Inflammatory macrophage treated with lipopolysaccharide for 1 hour (primary cell): Measurements from ENCODE around the gene POU3F1.

Experiments used
- DNase-seq, 2 donors: peaks; one replicate each; pipeline ENCODE4 v3.0.0-alpha.2; 2020 to 2022

The POU3F1 gene

DNA sequence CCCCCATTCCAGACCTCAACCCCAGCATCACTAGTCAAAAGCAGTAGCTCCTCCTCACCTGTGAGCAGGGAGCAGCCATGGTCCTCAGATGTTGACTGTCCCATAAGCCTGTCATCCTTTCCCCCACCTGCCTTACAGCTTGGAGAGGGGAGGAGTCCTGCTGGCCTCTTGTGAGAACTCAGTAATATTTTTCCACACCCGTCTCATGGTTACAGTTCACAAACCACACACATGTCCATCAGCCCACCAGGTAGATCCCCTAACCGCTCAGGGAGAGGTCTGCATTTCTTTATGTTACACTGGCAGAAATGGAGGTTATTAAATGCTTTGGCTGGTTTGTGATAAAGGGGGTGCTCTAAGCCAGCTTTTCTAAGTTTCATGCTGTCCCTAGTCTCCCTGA lies 26.3 kb upstream of the POU3F1 start:
- DNase-seq: no peak

DNA sequence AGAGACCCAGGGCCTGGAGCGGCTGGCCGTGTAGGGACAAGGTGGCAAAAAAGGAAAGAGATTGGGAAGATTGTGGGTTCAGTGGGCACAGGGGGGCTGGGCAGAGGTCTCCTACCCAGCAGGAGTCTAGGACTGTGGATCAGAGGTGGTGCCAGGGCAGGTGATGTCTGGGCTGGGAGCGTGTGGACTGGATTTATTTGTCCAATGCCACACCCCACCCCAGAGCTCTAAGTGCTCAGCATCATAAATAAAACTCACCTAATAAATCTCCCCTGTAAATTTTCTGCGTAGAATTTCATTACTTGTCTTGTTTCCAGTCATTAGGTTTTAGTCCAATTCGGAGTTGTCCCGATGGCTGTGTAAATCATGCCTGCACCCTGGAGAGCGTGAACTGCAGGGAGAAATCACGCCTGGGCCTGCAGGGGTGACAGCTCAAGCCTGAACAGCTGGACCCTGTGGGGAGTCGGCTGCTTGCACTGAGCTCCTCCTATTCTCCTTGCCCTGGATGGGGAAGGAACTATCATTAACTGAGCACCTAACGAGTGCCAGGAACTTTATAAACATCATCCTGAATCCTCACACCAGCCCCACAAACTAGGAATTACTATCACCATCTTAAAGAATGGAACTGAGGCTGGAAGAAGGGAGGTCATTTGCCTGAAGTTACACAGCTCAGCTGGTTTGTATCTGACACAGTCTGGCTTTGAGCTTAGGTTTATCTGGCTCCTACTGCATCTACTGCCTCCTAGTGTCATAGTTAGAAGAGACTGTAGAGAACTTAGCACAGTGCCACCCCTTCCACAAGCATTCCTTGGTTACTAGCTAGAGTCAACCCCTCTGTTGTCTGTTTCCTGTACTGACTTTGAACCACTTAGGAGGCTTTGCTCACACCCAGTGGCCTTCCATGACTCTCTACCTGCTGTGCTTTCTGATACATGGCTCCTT lies 25.0 kb upstream of the POU3F1 start:
- peak in 1 of 2 donors; percentile 18 for DNase-seq

DNA sequence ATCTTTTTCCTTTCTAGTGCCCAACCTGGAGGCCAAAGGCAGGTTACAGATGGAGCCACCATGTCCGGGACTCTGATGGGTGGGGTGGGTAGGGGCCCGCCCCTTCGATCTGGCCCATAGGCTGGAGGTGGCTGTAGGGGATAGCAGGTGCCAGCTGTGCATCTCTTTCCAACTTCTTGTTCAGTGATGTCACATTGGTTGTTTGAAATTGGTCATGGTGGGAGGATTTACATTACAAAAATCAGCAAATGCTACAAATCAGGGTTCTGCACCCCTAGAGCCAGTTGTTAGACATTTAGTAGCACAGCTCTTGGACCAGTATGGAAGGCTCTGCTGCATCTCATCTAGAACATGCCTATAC lies 22.4 kb upstream of the POU3F1 start:
- no peak for DNase-seq

DNA sequence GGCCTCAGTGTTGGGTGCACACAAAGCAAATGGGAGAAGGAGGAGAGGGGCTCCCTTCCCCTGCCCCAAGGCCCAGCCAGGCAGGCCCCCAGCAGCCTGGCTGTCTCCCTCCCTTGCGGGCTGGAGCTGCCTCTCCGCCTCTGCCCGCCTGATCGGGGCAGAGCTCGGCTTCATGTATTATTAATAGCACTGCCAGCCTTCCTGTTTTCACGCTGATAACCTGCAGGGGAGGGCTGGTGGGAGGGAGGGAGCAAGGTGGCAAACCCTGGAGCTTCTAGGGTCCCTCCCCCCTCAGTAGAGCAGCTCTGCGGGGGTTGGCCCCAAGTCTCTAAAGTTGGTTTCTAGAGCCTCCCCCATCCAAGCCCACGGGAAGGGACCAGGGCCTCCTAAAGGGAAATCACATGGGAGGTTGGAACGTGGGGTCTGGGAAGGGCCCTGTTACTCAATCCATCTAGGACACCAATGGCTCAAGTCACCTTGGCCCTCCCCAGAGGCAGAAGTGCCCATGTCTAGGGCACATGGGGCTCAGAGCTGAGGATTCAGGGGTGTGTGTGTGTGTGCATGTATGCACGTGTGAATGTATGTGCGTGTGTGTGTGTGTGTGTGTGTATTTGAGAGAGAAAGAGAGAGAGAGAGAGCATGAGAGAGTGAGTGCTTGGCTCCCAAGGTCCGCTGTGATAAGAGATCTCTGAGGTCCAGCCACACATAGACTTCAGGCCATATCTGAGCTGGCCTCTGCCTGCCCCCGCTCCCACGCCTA lies 21.8 kb upstream of the POU3F1 start:
- DNase-seq: no peak

DNA sequence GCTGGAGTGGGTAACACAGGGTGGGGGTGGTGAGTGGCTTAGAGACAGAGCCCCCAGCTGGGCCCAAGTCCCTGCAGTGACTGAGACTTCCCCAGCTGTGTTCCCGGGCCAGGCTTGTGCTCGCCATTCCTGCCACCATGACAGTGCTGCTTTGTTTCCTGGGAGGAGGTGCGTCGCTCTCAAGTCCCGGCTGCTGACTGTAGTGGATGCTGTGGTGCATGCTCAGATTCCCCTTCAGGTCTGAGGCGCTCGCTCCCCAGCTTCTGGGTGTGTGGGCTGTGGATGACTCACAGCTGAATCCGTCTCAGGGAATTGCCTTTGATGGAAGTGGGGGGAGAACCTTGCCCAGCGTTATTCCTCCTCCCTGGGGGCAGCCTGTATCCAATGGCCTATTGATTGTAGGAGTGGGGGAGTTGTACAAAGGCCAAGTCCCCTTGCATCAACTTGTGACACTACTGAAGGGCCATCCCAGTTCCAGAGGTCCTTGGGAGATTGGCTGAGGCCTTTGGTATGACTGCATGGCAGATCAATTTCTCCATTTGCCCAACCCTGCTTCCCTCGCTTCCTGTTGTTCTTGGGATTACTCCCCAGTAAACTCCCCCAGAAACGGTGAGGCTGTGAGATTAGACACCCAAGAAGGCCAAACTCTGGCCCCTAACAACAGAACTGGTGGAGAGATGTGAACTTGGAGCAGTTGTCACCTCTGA lies 17.8 kb upstream of the POU3F1 start:
- DNase-seq: peak in 1 of 2 donors; percentile 33

DNA sequence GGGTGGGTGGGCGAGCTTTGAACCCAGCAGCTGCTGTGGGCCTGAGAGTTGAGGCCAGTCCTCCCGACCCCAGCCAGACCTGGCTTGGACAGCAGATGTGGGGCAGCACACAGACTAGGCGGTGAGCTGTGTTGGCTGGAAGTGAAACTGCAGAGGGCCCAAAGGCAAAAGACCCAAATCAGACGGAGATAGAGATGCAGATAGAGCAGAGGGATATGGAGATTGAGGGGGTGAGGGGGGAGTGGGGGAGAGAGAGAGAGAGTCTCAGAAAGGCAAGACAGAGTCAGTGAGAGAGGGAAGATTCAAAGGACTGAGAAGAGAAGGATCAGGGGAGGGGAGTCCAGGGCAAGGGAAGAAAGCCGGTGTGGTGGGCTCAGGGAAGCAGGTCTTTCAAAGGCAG lies 17.0 kb upstream of the POU3F1 start:
- DNase-seq: no peak

DNA sequence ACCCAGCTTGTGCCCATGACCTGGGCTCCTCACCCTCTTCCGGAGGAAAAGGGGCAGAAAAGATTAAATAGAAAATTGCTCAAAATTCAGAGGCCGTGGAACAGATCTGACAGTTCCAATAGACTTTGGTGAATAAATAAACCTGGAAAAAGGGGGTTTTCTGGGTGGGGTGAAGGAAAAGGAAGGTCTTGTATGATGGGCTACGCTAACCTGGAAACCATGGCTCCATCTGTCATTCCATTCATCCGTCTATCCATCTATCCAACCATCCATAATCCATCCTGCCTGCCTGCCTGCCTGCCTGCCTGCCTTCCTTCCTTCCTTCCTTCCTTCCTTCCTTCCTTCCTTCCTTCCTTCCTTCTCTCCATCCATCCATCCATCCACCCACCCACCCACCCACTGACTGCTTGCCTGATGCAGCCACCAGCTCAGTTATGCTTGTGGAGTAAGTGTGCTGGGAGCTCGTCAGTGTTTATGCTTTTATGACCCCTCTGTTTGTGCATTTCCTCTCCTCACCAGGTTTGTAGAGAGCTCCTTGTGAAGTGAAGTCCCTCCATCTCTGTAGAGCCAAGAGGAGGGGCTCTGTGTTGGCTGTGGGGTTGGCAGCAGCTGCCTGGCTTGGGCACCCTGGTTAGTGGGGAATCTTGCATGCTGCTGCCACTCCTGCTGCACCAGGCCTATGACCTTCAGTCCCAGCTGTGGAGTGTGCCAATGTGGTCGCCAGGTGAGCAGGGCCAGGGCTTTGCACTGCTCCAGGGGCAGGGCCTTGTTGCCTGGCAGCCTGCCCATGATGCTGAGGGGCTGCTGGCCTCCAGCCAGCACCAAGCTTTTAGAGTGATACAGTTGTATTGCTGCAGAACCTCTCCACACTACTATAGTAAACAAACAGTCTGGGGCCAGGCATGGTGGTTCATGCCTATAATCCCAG lies 16.0 kb upstream of the POU3F1 start:
- DNase-seq: no peak

DNA sequence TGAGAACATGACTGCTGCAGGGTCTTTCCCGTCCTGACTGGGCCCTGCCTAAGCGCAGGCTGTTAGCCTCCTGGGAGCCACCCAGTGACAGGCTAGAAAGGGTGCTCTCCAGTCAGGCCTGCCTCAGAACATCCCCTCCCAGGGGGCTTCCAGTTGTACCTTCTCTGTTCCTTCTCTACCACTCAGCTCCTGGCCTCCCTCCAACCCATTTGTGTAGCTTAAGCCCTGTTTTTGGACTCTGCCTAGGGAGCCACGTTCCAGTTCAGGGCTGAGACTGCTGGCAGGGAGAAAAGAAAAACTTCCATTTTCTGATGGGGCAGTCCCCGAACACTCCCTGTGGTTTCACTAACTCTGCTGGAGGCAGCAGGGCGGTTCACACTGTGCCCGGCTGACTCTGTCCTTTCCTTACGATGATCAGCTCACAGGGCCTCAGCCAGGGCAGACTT lies 15.3 kb upstream of the POU3F1 start:
- DNase-seq: no peak

DNA sequence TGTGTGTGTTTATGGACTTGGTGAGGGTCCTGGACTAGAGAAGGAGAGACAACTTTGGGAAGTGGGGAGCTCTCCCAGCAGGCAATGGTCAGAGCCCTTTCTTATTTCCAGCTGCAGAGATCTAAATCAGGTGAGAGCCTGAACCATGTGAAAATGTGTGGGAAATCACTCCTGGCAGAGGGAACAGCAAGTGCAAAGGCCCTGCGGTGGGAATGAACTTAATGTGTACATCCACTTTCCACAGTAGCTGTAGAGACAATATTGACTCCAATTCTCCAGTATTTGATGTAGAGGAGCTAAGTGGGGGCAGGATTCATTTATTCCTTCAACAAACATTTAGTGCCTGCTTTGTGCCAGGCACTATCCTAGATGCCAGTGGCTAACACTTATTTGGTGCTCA lies 14.7 kb upstream of the POU3F1 start:
- no peak for DNase-seq

DNA sequence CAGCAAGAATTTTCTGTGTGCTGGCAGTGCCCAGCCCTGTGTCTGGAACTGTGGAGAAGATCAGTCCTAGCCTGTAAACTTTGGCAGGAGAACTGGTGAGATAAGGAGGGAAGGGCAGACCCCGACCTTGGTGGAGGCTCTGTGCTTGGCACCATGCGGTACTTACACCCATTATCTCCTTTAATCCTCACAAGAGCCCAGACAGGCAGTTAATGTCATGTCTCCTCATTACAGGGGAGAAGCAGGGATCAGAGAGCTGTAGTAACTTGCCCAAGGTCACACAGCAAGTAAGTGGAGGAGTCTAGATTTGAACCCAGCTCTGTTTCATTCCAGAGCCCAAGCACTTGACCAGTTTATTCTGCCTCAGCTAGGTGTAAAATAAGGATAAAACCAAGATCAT lies 13.9 kb upstream of the POU3F1 start:
- DNase-seq: no peak

DNA sequence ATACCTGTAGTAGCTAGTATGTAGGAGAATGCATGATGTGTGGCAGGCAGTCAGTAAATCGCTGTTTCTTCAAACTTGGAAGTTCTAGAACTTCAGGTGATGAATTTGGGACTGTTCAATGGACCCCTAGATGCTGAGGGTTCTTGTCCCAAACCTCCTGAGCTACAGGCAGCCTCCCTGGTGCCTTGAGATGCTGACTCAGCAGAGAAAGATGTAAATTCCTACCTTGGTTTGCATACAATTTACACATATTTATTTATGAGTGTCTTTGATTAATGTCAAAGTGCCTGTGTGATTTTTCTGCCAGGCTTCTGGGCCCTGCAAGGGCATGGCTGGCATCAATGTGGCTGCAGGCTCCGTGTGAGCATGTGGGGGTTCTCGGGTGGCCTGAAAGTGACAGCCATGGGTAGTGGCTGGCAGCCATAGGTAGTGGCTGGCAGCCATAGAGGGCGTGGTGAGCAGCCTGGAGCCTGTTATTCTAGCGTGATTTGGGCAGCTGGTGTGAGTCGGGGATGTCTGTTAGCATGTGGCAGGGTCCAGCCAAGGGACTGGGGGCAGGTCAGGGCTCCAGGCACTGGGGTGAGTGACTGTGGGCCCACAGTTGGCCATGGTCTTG lies 13.2 kb upstream of the POU3F1 start:
- no peak for DNase-seq

DNA sequence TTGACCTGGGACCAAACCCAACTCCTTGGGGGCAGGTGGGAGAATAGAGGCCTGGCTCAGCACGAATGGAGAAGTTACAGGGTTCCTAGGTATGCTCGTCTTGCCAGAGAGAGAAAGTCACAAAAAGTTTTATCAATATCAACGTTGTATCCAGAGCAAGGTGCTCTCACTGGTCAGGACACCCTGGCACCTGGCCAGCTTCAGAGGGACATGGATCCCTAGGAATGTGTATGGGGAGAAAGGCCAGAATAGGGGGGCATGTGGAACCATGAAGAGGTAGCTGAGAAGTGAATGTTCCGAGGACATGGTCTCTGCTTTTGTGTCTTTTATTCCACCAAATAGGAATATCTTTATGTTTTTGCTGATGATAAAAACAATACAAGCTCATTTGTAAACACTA lies 9.4 kb upstream of the POU3F1 start:
- no peak for DNase-seq

DNA sequence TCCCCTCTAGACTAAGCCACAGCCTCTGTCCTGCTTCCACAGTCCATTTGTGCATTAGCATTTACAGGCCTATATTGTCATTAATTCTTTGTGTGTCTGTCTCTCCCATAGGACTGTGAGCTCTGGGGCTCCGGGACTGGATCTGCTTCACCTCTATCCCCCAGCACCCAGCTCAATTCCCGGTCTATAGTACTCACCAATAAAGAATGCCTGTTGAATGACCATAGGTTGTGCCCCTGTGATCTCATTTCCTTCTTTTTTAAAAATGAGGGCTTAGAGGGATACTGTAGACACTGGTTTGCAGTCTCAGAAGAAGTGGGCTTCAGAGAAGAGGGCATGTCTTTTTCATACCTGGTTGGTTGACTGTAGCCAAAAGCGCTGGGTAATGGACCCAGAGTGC lies 8.8 kb upstream of the POU3F1 start:
- no peak for DNase-seq

DNA sequence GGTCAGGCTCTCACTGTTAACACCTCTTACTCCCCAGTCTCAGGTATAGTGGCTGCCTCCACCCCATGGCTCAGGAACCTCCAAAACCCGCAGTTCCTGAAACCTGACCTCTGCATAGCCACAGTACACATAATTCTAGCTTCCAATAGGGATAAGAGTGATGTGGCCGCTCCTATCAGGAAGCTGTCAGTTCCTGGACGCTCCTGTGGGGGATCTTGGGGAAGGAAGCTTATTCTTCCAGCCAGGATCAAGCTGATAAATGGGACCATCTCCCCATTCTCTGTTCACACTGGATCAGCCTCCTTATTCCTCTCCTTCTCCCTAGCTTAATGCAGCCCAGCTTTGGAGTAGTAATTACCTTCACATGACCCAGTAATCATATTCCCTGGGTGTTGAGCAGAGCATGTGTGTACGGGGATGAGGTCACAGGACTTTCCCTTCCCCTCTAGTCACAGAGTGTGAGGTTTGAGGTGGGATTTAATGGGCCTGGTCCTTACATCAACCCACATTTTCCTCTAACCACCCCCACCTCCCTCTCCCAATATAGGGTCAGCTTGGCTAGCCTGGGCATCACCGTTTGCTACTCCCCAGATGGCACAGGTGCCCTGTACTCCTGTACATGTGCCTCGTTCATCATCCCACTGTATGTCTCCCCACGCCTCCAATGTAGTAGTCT lies 7.0 kb upstream of the POU3F1 start:
- DNase-seq: peak in 1 of 2 donors; percentile 11

DNA sequence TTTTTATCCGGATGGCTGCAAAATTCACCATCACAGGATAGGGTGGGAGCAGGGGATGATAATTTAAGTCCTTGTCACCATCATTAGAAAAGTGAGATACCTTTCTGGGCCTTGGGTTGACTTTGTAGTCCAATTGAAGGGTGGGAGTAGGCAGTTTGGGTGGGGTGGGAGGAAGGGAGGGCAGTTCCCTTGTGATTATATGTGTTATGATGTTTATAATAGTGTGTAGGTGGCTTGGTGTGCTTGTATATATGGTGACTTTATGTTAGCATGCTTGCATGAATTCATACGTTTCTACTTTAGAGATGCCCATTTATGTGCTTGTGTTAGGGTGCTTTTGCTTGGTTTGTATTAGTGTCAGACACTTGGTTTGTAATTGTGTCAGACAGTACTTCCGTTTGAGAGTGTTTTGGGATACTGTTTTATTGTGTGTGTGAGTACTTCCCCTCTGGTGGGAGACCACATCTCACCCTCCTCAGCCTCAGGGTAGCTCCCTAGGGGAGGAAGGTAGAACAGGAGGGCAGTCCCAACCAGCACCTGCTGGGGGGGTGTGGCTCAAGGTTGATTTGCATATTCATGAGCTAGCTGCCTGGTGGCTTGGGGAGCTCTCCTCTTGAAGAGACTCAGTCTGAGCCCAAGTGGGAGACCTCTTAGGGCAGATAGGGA lies 6.3 kb upstream of the POU3F1 start:
- DNase-seq: no peak

DNA sequence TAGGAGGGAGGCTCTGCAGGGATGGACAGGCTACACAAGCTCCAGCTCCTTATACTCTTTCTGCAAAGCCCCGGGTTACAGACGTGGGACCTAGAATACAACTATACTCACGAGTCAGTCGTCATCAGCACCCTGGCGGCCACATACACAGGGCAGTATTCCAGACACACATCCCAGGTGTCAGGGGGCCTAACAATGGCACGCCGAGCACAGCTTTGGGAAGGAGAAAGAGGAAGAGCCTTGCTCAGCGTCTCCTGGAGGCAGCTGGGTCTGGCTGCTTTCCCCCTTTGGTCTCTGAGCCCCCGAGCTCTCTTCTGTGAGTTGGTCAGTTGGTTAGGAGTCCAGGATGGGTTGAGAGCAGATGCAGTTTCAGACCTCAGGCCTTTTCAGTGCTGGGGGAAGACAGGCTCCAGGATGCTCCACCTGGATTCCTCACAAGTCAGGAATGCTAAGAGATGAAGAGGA lies 4.5 kb upstream of the POU3F1 start:
- no peak for DNase-seq

DNA sequence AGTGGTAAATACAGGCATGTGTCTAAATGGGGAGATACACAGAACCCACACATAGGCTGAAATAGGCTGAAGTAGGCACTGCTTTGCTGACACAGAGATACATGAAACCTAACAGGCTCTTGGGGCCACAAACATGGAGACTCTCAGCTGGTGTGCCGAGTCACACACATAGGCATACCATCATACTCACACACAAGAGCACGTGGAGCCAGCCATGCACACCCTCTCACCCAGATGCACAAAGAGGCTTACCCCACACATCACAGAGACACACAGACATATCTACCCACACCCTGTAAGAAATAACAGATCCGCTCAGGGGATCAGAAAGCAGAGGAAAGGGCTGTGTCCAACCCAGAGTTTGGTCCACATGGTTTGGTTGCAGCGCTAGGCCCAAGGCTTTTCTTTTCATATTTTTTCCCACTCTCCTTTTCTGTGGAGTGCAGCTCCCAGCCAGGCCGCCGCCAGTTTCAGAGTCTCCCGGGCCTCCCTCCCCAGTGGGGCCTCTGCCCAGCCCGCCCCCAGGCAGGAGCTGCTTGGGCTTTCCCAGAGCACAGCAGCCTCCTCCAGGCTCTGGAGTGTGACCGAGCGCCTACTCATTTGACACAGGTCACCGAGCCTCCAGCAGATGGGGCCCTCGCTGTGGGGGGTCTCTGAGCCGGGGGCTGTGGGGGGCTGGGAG lies 3.9 kb upstream of the POU3F1 start:
- DNase-seq: no peak

DNA sequence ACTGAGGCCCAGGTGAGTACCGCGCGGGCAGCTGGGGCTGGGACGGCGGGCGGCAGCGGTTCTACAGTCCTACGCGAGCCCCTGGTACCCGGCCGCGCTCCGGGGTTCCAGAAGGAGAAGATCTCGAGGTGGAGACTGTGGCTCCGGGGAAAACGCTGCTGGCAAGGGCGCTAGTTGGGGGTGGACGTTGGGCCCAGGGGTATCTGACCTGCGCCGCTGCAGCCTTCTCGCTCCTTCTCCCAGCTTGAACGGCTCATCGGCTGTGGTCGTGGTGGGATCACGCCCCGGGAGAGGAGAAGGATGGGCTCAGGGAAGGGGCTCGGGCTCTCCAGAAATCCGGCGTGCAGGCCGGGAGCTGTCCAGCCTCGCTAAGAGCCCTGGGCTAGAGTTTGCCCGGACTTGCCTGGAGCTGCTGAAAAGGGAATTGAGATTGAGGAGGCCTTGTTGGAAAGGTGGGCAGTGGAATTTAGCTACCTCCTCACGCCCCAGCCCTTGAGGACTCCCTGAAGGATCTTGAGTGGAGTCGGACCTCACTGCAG lies 1.1 kb upstream of the POU3F1 start:
- no peak for DNase-seq

DNA sequence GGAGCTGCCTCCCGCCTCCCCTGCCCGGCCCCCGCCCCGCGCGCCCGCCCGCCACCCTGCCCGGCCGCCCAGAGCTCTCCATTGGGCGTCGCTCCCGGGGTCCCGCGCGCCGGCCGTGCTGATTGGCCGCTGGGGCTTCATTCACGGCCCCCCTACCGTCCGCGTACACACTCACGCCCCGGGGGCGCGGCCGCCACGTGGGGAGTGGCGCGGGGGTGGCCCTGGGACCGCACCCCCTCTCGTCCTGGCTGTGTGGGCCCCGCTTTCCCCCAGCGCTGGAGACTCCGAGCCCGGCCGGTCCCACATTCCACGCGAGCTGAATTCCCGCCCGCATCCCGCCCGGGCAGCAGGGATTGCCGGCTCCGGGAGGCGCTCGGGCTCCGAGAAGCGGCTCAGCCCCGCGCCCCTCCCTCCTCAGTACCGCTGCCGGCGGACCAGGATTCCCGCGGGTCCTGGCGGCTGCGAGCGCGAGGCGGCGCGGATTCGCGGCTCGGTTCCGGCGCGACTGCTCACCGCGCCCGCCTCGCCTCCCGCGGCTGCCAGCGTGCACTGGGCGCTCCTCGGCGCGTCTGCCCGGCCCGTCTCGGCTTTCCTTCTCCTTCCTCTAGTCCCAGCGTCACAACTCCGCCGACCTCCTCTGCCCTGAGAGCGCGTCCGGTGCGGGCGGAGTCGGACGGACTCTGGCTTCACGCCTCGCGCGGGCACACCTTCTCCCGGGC lies 450 bp upstream of the POU3F1 start:
- peak; percentile 40 to 54 for DNase-seq
